Right renal cortex interstitium (tissue), 3 donors: ENCODE results near the gene TSHZ3. TPM values are rescaled to one million over a fixed set of nuclear protein-coding genes. Genes with fewer than 3 reads are reported as not detected.

Source experiments
- DNase-seq, 3 donors: peaks; one replicate each; pipeline ENCODE4 v3.0.0-alpha.2; 2013; ENCODE audit warnings: low read depth in 3 of 3, low spot score in 2 of 3
- polyA plus RNA-seq, 3 donors: library from polyadenylated mRNA; unstranded; fragments of 120-200 nt; gene quantifications; one replicate each; pipeline ENCODE4 v1.2.1, GENCODE V29; 2013; ENCODE audit not compliant: insufficient read length in 3 of 3

Gene TSHZ3
- polyA plus RNA-seq, 3 donors, result 11.9 to 12.8 (median 12.3) TPM

DNA sequence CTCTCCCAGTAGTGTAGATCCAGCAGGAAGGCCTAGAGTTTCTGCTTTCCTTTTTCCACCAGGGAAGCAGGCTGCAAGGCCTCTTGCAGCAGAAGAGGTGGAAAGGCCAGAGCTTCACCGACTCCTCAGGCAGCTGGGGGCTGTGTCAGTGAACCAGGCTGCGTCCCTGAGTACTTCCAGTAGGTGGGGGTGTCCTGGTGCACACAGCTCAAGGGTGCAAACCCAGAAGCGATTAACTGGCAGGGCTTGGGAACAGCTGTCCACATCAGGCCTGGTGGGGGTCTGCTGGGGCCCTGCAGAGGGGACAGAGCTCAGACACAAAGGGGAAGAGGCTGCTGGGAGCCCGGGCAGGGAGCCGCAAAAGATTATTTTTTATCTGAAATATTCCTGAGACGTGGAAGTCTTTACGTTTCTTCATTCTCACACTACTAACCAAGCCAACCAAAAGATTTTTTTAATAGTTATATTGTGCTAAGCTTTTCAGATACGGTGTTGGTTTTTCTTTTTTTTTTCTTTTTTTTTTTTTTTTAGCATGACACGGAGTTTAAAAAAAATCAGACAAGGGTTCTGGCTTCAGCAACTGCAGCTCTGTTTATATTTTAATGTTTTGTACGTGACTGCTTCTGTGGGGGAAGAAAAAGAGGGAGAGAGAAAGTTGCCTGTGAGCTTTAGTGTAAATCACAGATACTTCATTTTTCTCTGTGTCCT lies 11.0 kb downstream of the TSHZ3 start:
- DNase-seq, result no peak

- DNase-seq, result no peak
Observed at GRCh38 chr19:31337008-31337914, 12.0 kb downstream of the TSHZ3 start.

- DNase-seq, result no peak
Observed at GRCh38 chr19:31335716-31336115, 13.5 kb downstream of the TSHZ3 start.

GRCh38 chr19:31334849-31335624 lies 14.2 kb downstream of the TSHZ3 start:
- no peak for DNase-seq

GRCh38 chr19:31334101-31334848 lies 15.0 kb downstream of the TSHZ3 start:
- DNase-seq, result no peak

DNA sequence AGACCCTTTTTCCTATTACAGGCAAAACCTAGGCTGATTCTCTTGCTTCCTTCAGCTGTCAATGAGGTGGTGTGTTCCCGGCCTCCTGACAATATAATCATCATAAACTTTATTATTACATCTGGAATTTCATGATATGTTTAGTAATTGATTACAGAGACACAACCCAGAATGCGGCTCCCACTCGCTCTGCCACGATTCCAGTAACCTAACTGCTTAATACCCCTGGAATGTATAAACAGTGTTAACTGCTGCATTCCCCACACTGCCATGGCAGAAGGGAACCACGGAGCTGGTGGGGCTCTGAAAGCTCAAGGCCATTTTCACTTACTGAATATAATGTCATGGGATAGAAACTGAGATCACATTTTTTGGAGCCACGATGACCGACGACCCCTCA lies 17.1 kb downstream of the TSHZ3 start:
- DNase-seq, result no peak

- no peak for DNase-seq
Observed at GRCh38 chr19:31331536-31331935, 17.7 kb downstream of the TSHZ3 start.

DNA sequence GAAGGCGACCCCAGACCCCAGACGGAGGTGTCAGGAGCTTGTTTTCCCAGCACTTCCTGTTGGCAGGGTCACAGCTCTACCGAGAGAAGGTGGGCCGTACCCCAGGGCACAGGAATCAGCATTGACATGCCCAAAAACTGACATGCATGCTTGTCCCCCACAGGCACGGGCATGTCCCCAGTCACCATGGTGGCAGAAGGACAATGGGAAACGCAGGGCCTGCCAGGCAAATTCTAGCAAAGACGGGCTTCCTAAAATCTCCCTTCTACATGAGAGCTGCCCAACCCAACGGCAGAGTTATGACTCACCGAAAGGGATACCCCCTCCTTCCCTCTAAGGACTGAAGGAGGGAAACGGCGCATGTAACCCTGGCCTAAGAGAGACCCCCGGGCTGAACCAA lies 18.5 kb downstream of the TSHZ3 start:
- no peak for DNase-seq

DNA sequence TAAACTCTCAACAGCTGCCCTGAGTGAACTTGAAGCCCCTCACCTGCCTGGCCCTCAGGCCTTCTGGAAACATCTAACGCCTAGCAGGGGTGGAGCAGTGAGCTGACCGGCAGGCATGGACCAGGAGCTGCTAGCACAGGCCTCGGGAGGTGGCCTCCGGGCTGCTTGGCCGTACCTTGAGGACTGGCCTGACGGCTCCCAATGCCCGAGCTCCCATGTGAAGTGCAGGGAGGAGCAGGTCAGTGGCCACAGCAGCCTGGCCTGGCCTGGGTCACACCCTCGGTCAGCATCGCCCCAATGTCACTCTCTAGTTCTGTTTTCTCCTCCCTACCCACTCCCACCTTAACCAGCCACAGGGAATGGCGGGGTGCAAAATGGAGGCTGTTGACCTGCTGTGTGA lies 19.0 kb downstream of the TSHZ3 start:
- no peak for DNase-seq

- no peak for DNase-seq
Observed at GRCh38 chr19:31329819-31330218, 19.4 kb downstream of the TSHZ3 start.

DNA sequence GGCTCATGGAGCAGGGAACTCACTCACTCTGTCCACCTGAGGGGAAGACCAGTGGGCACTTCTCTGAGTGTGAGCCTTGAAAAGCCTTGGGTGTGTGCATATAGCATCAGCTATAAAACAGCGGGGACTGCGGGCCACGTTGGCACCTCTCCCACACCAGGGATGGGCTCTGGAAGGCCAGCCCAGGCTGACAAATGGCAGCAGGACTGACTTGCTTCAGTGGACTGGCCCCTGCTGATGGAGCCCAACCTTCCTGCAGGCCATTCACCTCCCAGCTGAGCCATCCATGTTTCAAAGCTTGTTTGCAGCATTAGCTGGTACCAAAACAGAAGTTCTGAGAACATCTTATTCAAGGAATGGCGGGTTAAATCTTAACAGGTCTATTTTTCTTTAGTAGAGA lies 21.0 kb downstream of the TSHZ3 start:
- DNase-seq, result no peak

- DNase-seq, result no peak
Observed at GRCh38 chr19:31326329-31327028, 22.8 kb downstream of the TSHZ3 start.

DNA sequence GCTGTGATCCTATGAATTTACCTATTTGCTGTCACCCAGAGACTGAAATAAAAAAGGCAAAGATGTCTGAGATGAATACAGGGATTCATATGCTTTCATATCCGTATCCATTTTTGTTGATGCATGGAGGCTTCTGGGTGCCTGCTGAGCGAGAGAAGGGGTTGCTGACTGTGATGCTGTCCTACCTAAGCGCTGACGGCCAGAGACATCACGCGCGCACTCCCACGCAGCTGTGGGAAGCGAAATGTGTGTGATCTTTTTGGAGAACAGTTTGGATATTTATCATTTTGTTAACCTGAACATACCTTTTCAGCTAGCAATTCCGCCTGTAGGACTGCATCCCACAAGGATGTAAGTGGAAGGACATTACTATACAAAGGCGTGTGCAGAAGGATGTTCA lies 23.9 kb downstream of the TSHZ3 start:
- DNase-seq, result no peak

DNA sequence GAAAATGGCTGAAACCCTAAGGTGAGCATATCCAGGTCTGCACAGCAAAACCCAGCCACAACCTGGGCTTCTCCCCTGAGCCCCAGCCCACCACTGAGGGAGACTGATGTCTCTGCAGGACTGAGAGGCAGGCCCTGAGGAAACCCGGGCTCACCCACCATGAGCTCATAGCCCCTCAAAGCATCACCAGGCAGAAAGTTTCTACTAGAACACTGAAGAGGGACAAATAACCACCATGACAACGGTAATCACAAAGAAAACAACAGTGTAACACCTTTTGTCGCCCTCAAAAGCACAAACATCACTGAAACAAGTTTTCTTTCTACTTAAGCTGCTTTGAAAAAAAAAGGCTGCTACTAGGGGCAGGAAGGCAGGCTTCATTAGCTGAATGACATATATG lies 29.8 kb downstream of the TSHZ3 start:
- DNase-seq, result no peak

DNA sequence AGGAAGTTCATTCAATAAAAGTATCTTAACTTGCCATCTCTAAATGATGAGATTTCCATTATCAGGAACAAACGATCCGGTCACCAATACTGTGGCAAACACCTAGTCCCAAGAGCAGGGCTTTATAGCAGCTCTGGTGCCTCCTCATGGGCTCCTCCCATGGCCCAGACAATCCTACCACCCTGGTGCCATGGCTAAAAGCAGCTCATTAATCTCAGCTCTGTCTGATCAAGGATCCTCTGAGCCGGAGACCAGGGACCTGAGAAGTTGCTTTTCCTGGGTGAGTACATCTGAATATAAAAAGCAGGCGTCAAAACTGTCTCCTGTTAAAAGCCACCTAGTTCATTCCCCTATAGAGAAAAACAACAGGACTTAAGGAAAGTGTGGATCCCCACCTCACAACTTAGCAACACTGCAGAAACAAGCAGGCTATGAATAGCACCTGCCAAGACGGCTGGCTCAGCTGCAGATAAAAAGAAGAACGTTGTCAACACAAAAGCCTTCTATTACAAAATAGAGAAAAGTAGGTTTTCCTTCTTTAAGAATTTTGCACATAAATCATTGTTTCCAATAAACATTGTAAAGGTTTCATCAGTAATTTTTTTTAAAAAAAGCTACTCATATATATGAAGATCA lies 30.3 kb downstream of the TSHZ3 start:
- no peak for DNase-seq

- DNase-seq, result no peak
Observed at GRCh38 chr19:31317570-31317969, 31.7 kb downstream of the TSHZ3 start.

- DNase-seq, result no peak
Observed at GRCh38 chr19:31317093-31317492, 32.1 kb downstream of the TSHZ3 start.

DNA sequence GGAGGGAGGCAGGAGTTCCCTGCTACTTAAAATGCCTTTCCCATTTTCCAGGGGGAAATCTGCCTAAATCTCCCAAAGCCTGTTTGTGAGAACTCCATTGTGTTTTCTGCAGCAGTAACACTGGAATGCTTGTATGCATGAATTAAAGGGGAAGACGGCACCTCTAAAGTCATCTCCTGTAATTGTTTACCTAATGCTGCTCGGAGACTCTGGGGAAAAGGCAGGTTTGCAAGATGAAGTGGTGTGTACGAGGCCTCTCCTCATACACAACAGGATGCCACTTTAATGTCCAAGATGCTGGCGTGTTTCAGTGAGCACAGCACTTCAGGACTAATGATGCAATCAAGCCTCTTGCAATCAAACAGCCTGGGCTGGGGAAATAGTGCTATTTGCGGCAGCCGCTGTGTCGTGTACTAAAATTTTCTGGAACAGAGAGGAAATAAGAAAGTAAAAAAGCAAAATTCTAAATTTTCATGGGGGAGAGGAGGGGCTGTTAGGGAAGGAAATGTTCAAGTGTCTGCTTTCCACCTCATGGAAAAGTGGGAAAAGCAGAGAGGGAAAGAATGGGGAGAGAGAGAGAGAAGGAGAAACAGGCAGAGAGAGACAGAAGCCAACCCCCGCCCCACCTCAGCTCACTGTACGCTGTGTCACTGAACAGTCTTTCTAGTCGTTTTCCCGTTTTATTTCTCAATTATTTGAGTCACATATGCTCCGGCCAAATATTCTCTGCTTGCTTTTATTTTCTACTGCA lies 32.9 kb downstream of the TSHZ3 start:
- DNase-seq, result no peak

GRCh38 chr19:31315652-31316051 lies 33.6 kb downstream of the TSHZ3 start:
- no peak for DNase-seq
